NCI-H524 (cell line): Measurements from ENCODE around the gene TRAK1.

ENCODE experiments used
- DNase-seq, 2 experiments: peaks; one replicate each; lab custom pipeline; 2025; lab: John Stamatoyannopoulos, UW

Gene TRAK1

DNA sequence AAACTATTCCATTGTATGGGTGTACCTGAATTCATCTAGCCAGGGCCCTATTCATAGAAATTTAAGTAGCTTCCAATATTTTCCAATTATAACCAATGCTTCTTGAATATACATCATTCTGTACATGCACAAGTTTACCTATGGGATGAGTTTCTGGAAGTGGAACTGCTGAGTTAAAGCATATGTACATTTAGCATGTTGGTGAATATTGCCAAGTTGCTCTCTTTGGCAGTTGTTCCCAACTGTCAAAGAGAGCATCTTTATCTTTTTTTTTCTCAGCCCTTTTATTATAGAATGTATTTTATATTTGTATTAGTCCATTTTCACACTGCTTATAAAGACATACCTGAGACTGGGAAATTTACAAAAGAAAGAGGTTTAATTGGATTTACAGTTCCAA lies 183.1 kb downstream of the TRAK1 start:
- no peak for DNase-seq

DNA sequence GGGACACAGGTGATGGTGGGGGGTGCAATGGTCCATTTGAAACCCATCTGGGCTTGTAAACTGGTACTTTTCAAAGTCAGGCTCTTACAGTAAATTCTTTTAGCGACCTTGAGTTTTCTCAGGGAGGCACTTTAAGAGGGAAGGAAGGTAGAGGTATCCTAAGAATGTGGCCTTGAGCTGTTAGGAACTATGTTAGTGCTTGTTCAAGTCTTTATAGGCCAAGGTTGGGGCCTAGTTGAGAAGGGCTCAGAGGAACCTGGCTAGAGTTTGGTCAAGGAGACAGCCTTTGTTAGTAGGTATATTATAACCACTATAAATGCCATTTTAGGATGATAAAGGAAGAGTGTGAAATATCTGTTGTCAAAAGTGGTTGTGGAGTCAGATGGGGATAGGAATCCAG lies 184.1 kb downstream of the TRAK1 start:
- DNase-seq = no peak
